HCT116 (cell line): Measurements from ENCODE around the gene ZFHX2. TPM values are rescaled to one million over a fixed set of nuclear protein-coding genes. Genes with fewer than 3 reads are reported as not detected.

Experiments
- ATAC-seq: fragments of 200-7000 bp; cut with Tn5 transposase; 2 replicates; pipeline ENCODE4 v1.9.1; 2020; ENCODE audit warnings: mild to moderate bottlenecking, moderate library complexity
- BruUV-seq: library from RNA; stranded (reverse); fragments of 400-500 nt; replicated peaks from 2 replicates; lab custom pipeline; 2021; lab: Mats Ljungman, UMichigan
- CTCF ChIA-PET: fragments of 300-600 bp; sonication (Branson Sonifier 250); formaldehyde crosslinking; loops from one replicate; lab custom pipeline; 2021; ENCODE audit warnings: antibody characterized with exemption; lab: Charles Lee
- POLR2A ChIA-PET: fragments of 300-600, 350-600 bp; sonication (Branson Sonifier 250); formaldehyde crosslinking; loops from one replicate; lab custom pipeline; 2021; ENCODE audit warnings: antibody characterized with exemption; lab: Charles Lee
- RAD21 ChIA-PET, 2 experiments: fragments of 300-600 bp; sonication (Branson Sonifier 250); formaldehyde crosslinking; loops; one replicate each; lab custom pipeline; 2023; ENCODE audit warnings: low total read pairs in 2 of 2; ENCODE audit not compliant: uncharacterized antibody in 2 of 2, unreplicated experiment in 2 of 2, low non-redundant PET in 1 of 2; lab: Charles Lee
- DNase-seq: peaks from one replicate; pipeline ENCODE4 v3.0.0-alpha.2; 2010; ENCODE audit warnings: low read depth, low spot score
- H2AFZ ChIP-seq: fragments of 200-600 bp; shearing (Covaris generic), sonication (generic); 2 replicates; pipeline ENCODE4 v1.6.1; 2017; ENCODE audit warnings: low read depth, mixed run types, mixed read lengths, antibody characterized with exemption, low read length; ENCODE audit not compliant: poor library complexity, severe bottlenecking
- H3K27ac ChIP-seq: 2 replicates; pipeline ENCODE4 v1.5.1; 2012; ENCODE audit warnings: low read depth, low read length
- H3K27me3 ChIP-seq: fragments of 200-600 bp; sonication (generic); 2 replicates; pipeline ENCODE4 v1.6.1; 2016; ENCODE audit warnings: mixed run types, low read length, mixed read lengths; ENCODE audit not compliant: insufficient read depth
- H3K36me3 ChIP-seq, 2 experiments: fragments of 200-500 bp in 1 of 2; fragments of 200-600 bp in 1 of 2; sonication (Bioruptor generic) in 1 of 2; sonication (generic) in 1 of 2; 2 replicates each; pipeline versions ENCODE4 v1.5.1 to v1.6.1; 2014 to 2016; ENCODE audit warnings: low read length in 2 of 2, inconsistent platforms in 1 of 2, mixed read lengths in 1 of 2, mixed run types in 1 of 2; ENCODE audit not compliant: insufficient read depth in 2 of 2, control insufficient read depth in 1 of 2
- H3K4me1 ChIP-seq, 2 experiments: fragments of 200-600 bp in 1 of 2; sonication (generic) in 1 of 2; 2 replicates each; pipeline versions ENCODE4 v1.5.1 to v1.6.1; 2012 to 2017; ENCODE audit warnings: low read length in 2 of 2, inconsistent platforms in 1 of 2, mild to moderate bottlenecking in 1 of 2, mixed read lengths in 1 of 2, mixed run types in 1 of 2, moderate library complexity in 1 of 2; ENCODE audit not compliant: insufficient read depth in 2 of 2, control insufficient read depth in 1 of 2
- H3K4me2 ChIP-seq: fragments of 200-600 bp; sonication (generic); 2 replicates; pipeline ENCODE4 v1.6.1; 2017; ENCODE audit warnings: mixed run types, low read length, mixed read lengths
- H3K4me3 ChIP-seq, 2 experiments: fragments of 200-600 bp in 1 of 2; sonication (generic) in 1 of 2; replicated peaks in 1 of 2; 2 replicates each; pipeline ENCODE4 v1.5.1; 2011 to 2016; ENCODE audit warnings: low read length in 2 of 2, control low read depth in 1 of 2, low read depth in 1 of 2, mild to moderate bottlenecking in 1 of 2, mixed read lengths in 1 of 2, mixed run types in 1 of 2
- H3K79me2 ChIP-seq: fragments of 200-600 bp; sonication (generic); 2 replicates; pipeline ENCODE4 v1.6.1; 2017; ENCODE audit warnings: mild to moderate bottlenecking, mixed run types, low read length, moderate library complexity, mixed read lengths; ENCODE audit not compliant: insufficient read depth
- H3K9ac ChIP-seq: fragments of 200-600 bp; sonication (generic); 2 replicates; pipeline ENCODE4 v1.6.1; 2016; ENCODE audit warnings: low read length, mixed read lengths
- H3K9me2 ChIP-seq: fragments of 200-600 bp; sonication (generic), shearing (Covaris generic); 2 replicates; pipeline ENCODE4 v1.6.1; 2017; ENCODE audit warnings: mixed run types, mild to moderate bottlenecking, moderate library complexity; ENCODE audit not compliant: insufficient read depth
- H3K9me3 ChIP-seq, 2 experiments: fragments of 200-500 bp in 1 of 2; fragments of 200-600 bp in 1 of 2; sonication (Bioruptor generic) in 1 of 2; sonication (generic) in 1 of 2; 2 replicates each; pipeline ENCODE4 v1.6.1; 2014 to 2017; ENCODE audit warnings: low read length in 2 of 2, mixed read lengths in 2 of 2, inconsistent platforms in 1 of 2, low read depth in 1 of 2, mild to moderate bottlenecking in 1 of 2, mixed run types in 1 of 2, moderate library complexity in 1 of 2; ENCODE audit not compliant: control insufficient read depth in 1 of 2, insufficient read depth in 1 of 2
- H4K20me1 ChIP-seq: fragments of 200-600 bp; sonication (generic), shearing (Covaris generic); 2 replicates; pipeline ENCODE4 v1.6.1; 2017; ENCODE audit warnings: mixed run types, mild to moderate bottlenecking, moderate library complexity; ENCODE audit not compliant: insufficient read depth
- ATF3 ChIP-seq: IDR thresholded peaks from 2 replicates; pipeline ENCODE4 v1.6.1; 2012
- CBX3 ChIP-seq: IDR thresholded peaks from 2 replicates; pipeline ENCODE4 v1.6.1; 2012; ENCODE audit warnings: low read depth
- CTCF ChIP-seq, 3 experiments: fragments of 200-600 bp in 1 of 3; sonication (generic) in 1 of 3; IDR thresholded peaks in 2 of 3; conservative IDR thresholded peaks in 1 of 3; 2 replicates each; pipeline ENCODE4 v1.5.1; 2012 to 2017; ENCODE audit warnings: low read depth in 2 of 3, low read length in 2 of 3, antibody characterized with exemption in 1 of 3, borderline replicate concordance in 1 of 3, control low read depth in 1 of 3, mild to moderate bottlenecking in 1 of 3, mixed read lengths in 1 of 3, mixed run types in 1 of 3, moderate library complexity in 1 of 3; ENCODE audit not compliant: insufficient read depth in 1 of 3
- EGR1 ChIP-seq: IDR thresholded peaks from 2 replicates; pipeline ENCODE4 v1.6.1; 2012; ENCODE audit warnings: low read depth
- ELF1 ChIP-seq: IDR thresholded peaks from 2 replicates; pipeline ENCODE4 v1.6.1; 2012; ENCODE audit warnings: low read depth, borderline replicate concordance
- EZH2 ChIP-seq: fragments of 200-600 bp; sonication (generic); IDR thresholded peaks from 2 replicates; pipeline ENCODE4 v1.6.1; 2017; ENCODE audit warnings: antibody characterized with exemption, mixed run types
- MAX ChIP-seq: IDR thresholded peaks from 2 replicates; pipeline ENCODE4 v1.6.1; 2012
- POLR2A ChIP-seq: IDR thresholded peaks from 2 replicates; pipeline ENCODE4 v1.7.0; 2011; ENCODE audit warnings: borderline replicate concordance; ENCODE audit not compliant: insufficient read depth, insufficient read length; ENCODE audit errors: extremely low read depth
- SIN3A ChIP-seq: IDR thresholded peaks from 2 replicates; pipeline ENCODE4 v1.6.1; 2012; ENCODE audit warnings: low read depth
- SP1 ChIP-seq: IDR thresholded peaks from 2 replicates; pipeline ENCODE4 v1.6.1; 2012; ENCODE audit warnings: low read depth
- SRF ChIP-seq: IDR thresholded peaks from 2 replicates; pipeline ENCODE4 v1.6.1; 2012; ENCODE audit warnings: low read depth
- TCF7L2 ChIP-seq: IDR thresholded peaks from 2 replicates; pipeline ENCODE4 v1.7.0; 2011; ENCODE audit warnings: borderline replicate concordance, inconsistent platforms; ENCODE audit not compliant: insufficient read depth, insufficient read length; ENCODE audit errors: extremely low read depth
- YY1 ChIP-seq: IDR thresholded peaks from 2 replicates; pipeline ENCODE4 v1.6.1; 2011; ENCODE audit warnings: low read length, low read depth, moderate library complexity, mild to moderate bottlenecking; ENCODE audit not compliant: insufficient replicate concordance; ENCODE audit errors: extremely low read depth
- ZNF274 ChIP-seq: fragments of 200-500 bp; sonication (Bioruptor generic); IDR thresholded peaks from 2 replicates; pipeline ENCODE4 v1.6.1; 2014; ENCODE audit warnings: mild to moderate bottlenecking, low read depth, low read length, inconsistent platforms
- intact Hi-C: fragments of 100-400 bp; cut with micrococcal nuclease; formaldehyde crosslinking; loops from 2 replicates; pipeline ENCODE4 v1.10.0; 2022
- total RNA-seq: library from RNA; stranded (reverse); gene quantifications from one replicate; pipeline ENCODE4 v1.2.1, GENCODE V29; 2021; ENCODE audit not compliant: unreplicated experiment

Gene ZFHX2
- total RNA-seq, 1 experiment from 2014 or later: 3.6 TPM

- TF ChIP-seq POLR2A (no peak), MAX (no peak), ZNF274 (no peak), SRF (no peak)
- Histone ChIP-seq H3K4me3 (no peak overlapping the region), H3K79me2 (no peaks in the 10 kb centered on the region), H3K9me2 (no peaks in the 10 kb centered on the region), H3K27me3 (no peaks in the 10 kb centered on the region), H3K4me1 (no peaks in the 10 kb centered on the region), H3K4me2 (no peak overlapping the region), H2AFZ (no peak overlapping the region), H4K20me1 (no peaks in the 10 kb centered on the region), H3K27ac (no peak overlapping the region), H3K36me3 (no peaks in the 10 kb centered on the region), H3K9me3 (no peaks in the 10 kb centered on the region), H3K9ac (no peak overlapping the region)
- CTCF ChIA-PET: no interaction called here
- intact Hi-C loops: loop anchor here (5.0 kb wide), 1 partner anchor 67 kb away; no protein-coding TSS in a partner anchor
- ATAC-seq (no peak), DNase-seq (no peak)
- RAD21 ChIA-PET: no interaction called here
- BruUV-seq: no TSS peak
- POLR2A ChIA-PET: no interaction called here
Observed at GRCh38 chr14:23544511-23545447, 6.8 kb downstream of the ZFHX2 start.

GRCh38 chr14:23543403-23543802, 8.2 kb downstream of the ZFHX2 start:
- ATAC-seq: no peak
- H3K9ac ChIP-seq: no peak overlapping the region
- no peak for TF ChIP-seq ATF3
- TF ChIP-seq TCF7L2: no peak
- TF ChIP-seq MAX: no peak
- TF ChIP-seq CBX3: no peak
- no peak for TF ChIP-seq YY1
- TF ChIP-seq SIN3A: no peak
- no peak for TF ChIP-seq EGR1
- no peak for TF ChIP-seq CTCF (IDR thresholded peaks at IDR 0.05 in 2 of 3, conservative IDR thresholded peaks at IDR 0.05 in 1 of 3; ENCODE audit: borderline replicate concordance in 1 of 3, insufficient read depth in 1 of 3, low read depth in 2 of 3, low read length in 2 of 3)
- TF ChIP-seq SP1: no peak
- no peak for TF ChIP-seq SRF
- no peak for TF ChIP-seq ELF1
- no peak for TF ChIP-seq EZH2
- TF ChIP-seq, all 23 proteins: peak for 0
- Histone ChIP-seq H3K79me2 (no peaks in the 10 kb centered on the region), H3K27me3 (no peaks in the 10 kb centered on the region), H4K20me1 (no peaks in the 10 kb centered on the region), H3K4me1 (peaks cover 0 to 9% of the 10 kb centered on the region in 2 experiments; a peak in 2 of 4 replicates), H3K4me2 (no peak overlapping the region), H3K9me3 (no peaks in the 10 kb centered on the region), H2AFZ (no peak overlapping the region), H3K36me3 (no peaks in the 10 kb centered on the region), H3K4me3 (no peak overlapping the region), H3K27ac (no peak overlapping the region), H3K9me2 (no peaks in the 10 kb centered on the region)
- no peak for DNase-seq
- RAD21 ChIA-PET: no interaction called here
- intact Hi-C loops: loop anchor here (5.0 kb wide), 1 partner anchor 66 kb away; no protein-coding TSS in a partner anchor
- BruUV-seq: no TSS peak
- CTCF ChIA-PET: no interaction called here
- POLR2A ChIA-PET: no interaction called here
